ENCODE results near the gene PCIF1. TPM values are rescaled to one million over a fixed set of nuclear protein-coding genes. Genes with fewer than 3 reads are reported as not detected.

The PCIF1 gene
- total and polyA plus RNA-seq, 9 of the 15 experiments (the other 6 are each of a cell fraction or from before 2014, with no cell fraction given) = 5.8 to 29.4 (median 11.3) TPM

DNA sequence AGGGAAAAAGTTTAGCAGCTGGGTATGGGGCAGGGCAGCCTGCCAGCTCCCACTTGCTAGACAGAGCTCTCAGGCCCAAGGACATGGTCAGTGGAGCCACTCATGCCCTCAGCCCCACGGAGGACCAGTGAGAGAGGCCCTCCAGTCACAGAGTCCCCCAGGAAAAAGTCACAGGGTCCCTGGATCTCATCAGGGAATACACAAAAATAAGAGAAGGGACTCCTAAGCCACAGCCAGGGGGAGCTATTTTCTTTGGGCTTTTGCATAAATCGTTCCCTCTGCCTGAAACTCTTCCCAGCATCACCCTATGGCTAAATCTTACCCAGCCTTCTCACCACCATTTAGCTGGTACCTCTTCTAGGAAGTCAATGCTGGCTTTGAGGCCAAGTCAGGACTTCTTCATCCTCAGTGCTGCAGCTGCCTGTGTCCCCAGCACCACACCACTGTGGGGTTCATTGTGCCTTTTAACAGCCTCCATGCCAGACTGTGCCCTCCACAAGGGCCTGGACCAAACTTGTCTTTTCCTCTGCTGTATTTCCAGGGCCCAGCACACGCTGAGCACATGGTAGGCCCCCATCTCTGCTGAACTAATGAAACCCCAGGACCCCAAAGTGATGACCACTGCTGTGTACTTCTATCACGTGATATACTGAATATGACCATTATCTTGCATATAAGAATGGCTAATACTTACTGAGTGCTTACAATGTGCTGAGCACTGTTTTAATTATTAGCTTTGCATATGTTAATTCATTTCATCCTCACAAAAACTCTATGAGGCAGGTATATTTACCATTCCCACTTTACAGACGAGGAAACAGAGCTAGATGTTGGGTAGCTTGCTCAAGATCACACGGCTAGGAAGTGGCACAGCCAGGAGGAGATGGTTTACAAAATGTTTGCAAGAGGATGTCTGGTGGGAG is 35.5 kb downstream of the PCIF1 start (continued):
- TF ChIP-seq, protein P1, sequence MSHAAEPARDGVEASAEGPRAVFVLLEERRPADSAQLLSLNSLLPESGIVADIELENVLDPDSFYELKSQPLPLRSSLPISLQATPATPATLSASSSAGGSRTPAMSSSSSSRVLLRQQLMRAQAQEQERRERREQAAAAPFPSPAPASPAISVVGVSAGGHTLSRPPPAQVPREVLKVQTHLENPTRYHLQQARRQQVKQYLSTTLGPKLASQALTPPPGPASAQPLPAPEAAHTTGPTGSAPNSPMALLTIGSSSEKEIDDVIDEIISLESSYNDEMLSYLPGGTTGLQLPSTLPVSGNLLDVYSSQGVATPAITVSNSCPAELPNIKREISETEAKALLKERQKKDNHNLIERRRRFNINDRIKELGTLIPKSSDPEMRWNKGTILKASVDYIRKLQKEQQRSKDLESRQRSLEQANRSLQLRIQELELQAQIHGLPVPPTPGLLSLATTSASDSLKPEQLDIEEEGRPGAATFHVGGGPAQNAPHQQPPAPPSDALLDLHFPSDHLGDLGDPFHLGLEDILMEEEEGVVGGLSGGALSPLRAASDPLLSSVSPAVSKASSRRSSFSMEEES (CRISPR knock-in tag; IDR thresholded peaks at IDR 0.05) = peak; percentile 12; the same call in 1 of the 2 replicates
- TF ChIP-seq SMARCA4 (IDR thresholded peaks at IDR 0.05) = peak; percentile 30; the same call in 1 of the 2 replicates
- TF ChIP-seq, protein P2, sequence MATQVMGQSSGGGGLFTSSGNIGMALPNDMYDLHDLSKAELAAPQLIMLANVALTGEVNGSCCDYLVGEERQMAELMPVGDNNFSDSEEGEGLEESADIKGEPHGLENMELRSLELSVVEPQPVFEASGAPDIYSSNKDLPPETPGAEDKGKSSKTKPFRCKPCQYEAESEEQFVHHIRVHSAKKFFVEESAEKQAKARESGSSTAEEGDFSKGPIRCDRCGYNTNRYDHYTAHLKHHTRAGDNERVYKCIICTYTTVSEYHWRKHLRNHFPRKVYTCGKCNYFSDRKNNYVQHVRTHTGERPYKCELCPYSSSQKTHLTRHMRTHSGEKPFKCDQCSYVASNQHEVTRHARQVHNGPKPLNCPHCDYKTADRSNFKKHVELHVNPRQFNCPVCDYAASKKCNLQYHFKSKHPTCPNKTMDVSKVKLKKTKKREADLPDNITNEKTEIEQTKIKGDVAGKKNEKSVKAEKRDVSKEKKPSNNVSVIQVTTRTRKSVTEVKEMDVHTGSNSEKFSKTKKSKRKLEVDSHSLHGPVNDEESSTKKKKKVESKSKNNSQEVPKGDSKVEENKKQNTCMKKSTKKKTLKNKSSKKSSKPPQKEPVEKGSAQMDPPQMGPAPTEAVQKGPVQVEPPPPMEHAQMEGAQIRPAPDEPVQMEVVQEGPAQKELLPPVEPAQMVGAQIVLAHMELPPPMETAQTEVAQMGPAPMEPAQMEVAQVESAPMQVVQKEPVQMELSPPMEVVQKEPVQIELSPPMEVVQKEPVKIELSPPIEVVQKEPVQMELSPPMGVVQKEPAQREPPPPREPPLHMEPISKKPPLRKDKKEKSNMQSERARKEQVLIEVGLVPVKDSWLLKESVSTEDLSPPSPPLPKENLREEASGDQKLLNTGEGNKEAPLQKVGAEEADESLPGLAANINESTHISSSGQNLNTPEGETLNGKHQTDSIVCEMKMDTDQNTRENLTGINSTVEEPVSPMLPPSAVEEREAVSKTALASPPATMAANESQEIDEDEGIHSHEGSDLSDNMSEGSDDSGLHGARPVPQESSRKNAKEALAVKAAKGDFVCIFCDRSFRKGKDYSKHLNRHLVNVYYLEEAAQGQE (IDR thresholded peaks at IDR 0.05; ENCODE audit: borderline replicate concordance) = peak; percentile 62; the same call in 1 of the 2 replicates
- TF ChIP-seq, protein P2 (CRISPR knock-in tag; IDR thresholded peaks at IDR 0.05; ENCODE audit: low read depth) = no peak
- TF ChIP-seq MTA1 (IDR thresholded peaks at IDR 0.05; ENCODE audit: borderline replicate concordance) = no peak
- TF ChIP-seq KLF16 (IDR thresholded peaks at IDR 0.05) = 0 out of 2 replicates have a peak, but pooled peaks have one; percentile 19
- TF ChIP-seq CTBP1 (IDR thresholded peaks at IDR 0.05; ENCODE audit: borderline replicate concordance) = peak; percentile 16; the same call in 1 of the 2 replicates

All from K562 (cell line).